GM23338 (cell line): ENCODE data around the gene ERICH3.
A peak's percentile ranks its signal among the peaks of the same experiment; 100 is the strongest.

ENCODE experiments used
- CREB1 ChIP-seq: fragments of 250-450 bp; sonication (Bioruptor Pico); IDR thresholded peaks from 2 replicates; pipeline ENCODE4 v1.5.0; 2020; ENCODE audit warnings: low read depth, mild to moderate bottlenecking, moderate library complexity
- CTCF ChIP-seq, 2 experiments: fragments of 200-600 bp in 1 of 2; sonication (generic) in 1 of 2; conservative IDR thresholded peaks; 2 replicates each; pipeline versions ENCODE4 v1.5.1 to v1.6.1; 2016 to 2017; ENCODE audit warnings: antibody characterized with exemption in 2 of 2, low read depth in 2 of 2, mild to moderate bottlenecking in 2 of 2, moderate library complexity in 1 of 2
- EZH2 ChIP-seq: fragments of 200-600 bp; sonication (generic); IDR thresholded peaks from one replicate; pipeline ENCODE4 v1.8.0; 2017; ENCODE audit warnings: antibody characterized with exemption, mild to moderate bottlenecking, low read depth; ENCODE audit not compliant: unreplicated experiment
- EZH2phosphoT487 ChIP-seq: fragments of 200-600 bp; sonication (generic); IDR thresholded peaks from one replicate; pipeline ENCODE4 v1.8.1; 2018; ENCODE audit warnings: antibody characterized with exemption; ENCODE audit not compliant: unreplicated experiment
- JUNB ChIP-seq: IDR thresholded peaks from one replicate; pipeline ENCODE4 v1.6.1; 2016; ENCODE audit warnings: antibody characterized with exemption; ENCODE audit not compliant: unreplicated experiment
- NANOG ChIP-seq: IDR thresholded peaks from 2 replicates; pipeline ENCODE4 v1.6.1; 2016; ENCODE audit warnings: antibody characterized with exemption, borderline replicate concordance
- POLR2AphosphoS5 ChIP-seq: IDR thresholded peaks from 2 replicates; pipeline ENCODE4 v1.6.1; 2016; ENCODE audit warnings: antibody characterized with exemption, low read depth
- ZNF114 ChIP-seq: fragments of 250-450 bp; sonication (Bioruptor Pico); IDR thresholded peaks from 2 replicates; pipeline ENCODE4 v1.5.0; 2020; ENCODE audit warnings: mild to moderate bottlenecking, moderate library complexity
- TF ChIP-seq, protein P1 (sequence below): IDR thresholded peaks from one replicate; pipeline ENCODE4 v1.6.1; 2018; ENCODE audit warnings: antibody characterized with exemption; ENCODE audit not compliant: unreplicated experiment

GRCh38 chr1:74689621-74690363 is 16.2 kb upstream of the ERICH3 start:
- TF ChIP-seq CTCF (conservative IDR thresholded peaks at IDR 0.05; ENCODE audit: low read depth in 2 of 2), result peak; percentile 93 to 99
- no peak for TF ChIP-seq EZH2
- TF ChIP-seq CREB1 (CRISPR knock-in tag), result no peak
- TF ChIP-seq POLR2AphosphoS5, result no peak
- no peak for TF ChIP-seq EZH2phosphoT487
- TF ChIP-seq, protein P1, sequence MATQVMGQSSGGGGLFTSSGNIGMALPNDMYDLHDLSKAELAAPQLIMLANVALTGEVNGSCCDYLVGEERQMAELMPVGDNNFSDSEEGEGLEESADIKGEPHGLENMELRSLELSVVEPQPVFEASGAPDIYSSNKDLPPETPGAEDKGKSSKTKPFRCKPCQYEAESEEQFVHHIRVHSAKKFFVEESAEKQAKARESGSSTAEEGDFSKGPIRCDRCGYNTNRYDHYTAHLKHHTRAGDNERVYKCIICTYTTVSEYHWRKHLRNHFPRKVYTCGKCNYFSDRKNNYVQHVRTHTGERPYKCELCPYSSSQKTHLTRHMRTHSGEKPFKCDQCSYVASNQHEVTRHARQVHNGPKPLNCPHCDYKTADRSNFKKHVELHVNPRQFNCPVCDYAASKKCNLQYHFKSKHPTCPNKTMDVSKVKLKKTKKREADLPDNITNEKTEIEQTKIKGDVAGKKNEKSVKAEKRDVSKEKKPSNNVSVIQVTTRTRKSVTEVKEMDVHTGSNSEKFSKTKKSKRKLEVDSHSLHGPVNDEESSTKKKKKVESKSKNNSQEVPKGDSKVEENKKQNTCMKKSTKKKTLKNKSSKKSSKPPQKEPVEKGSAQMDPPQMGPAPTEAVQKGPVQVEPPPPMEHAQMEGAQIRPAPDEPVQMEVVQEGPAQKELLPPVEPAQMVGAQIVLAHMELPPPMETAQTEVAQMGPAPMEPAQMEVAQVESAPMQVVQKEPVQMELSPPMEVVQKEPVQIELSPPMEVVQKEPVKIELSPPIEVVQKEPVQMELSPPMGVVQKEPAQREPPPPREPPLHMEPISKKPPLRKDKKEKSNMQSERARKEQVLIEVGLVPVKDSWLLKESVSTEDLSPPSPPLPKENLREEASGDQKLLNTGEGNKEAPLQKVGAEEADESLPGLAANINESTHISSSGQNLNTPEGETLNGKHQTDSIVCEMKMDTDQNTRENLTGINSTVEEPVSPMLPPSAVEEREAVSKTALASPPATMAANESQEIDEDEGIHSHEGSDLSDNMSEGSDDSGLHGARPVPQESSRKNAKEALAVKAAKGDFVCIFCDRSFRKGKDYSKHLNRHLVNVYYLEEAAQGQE, result no peak
- TF ChIP-seq NANOG, result no peak
- TF ChIP-seq ZNF114 (CRISPR knock-in tag), result no peak
- no peak for TF ChIP-seq JUNB
